Measurements from ENCODE around the gene NSUN2. TPM values are rescaled to one million over a fixed set of nuclear protein-coding genes. Genes with fewer than 3 reads are reported as not detected.
A peak's percentile ranks its signal among the peaks of the same experiment; 100 is the strongest.

The NSUN2 gene
- total and polyA plus RNA-seq, 2 of the 4 experiments (the other 2 are of a cell fraction) = 51.1 to 61.1 TPM

- no peak overlapping the region for H3K4me3 ChIP-seq (ENCODE audit: insufficient read depth, low read depth, low read length)
- 0 out of 2 replicates have a peak, but pooled peaks cover 5% of the 10 kb centered on the region for H3K9me1 ChIP-seq (ENCODE audit: insufficient read depth, low read length)
- intact Hi-C loops (cut with micrococcal nuclease) = no loop called here
- H3K56ac ChIP-seq (ENCODE audit: extremely low read depth, insufficient read depth, low read length) = no peak overlapping the region
- CTCF ChIA-PET = interaction anchor here (0.6 kb wide), 1 partner anchor 47 kb away, joined by 3 read pairs; no protein-coding TSS in a partner anchor
- ATAC-seq (ENCODE audit: low read depth) (no peak), DNase-seq (peak; percentile 49)
- in situ Hi-C loops (cut with MboI; ENCODE audit: low sequenced_read_pairs) = no loop called here
- no peak overlapping the region for H3K27ac ChIP-seq (ENCODE audit: insufficient read depth, low read length)
- no peak overlapping the region for H4K5ac ChIP-seq (ENCODE audit: low read depth, low read length)
- no peak overlapping the region for H3K4ac ChIP-seq (ENCODE audit: low read depth, low read length)
- no CpG with 5 or more reads among the region's 6 CpGs for WGBS, 2 experiments (ENCODE audit: extremely low coverage in 2 of 2, insufficient read length in 1 of 2)
- H4K8ac ChIP-seq (ENCODE audit: low read depth in 2 of 2, low read length in 2 of 2) = no peak overlapping the region
- no peak overlapping the region for H2BK120ac ChIP-seq (ENCODE audit: low read depth, low read length)
- H4K91ac ChIP-seq (ENCODE audit: insufficient read depth, low read depth, low read length) = no peak overlapping the region
- POLR2A ChIA-PET (ENCODE audit: unreplicated experiment) = no interaction called here
- no peak overlapping the region for H3K4me2 ChIP-seq (ENCODE audit: low read depth, low read length)
- H2BK15ac ChIP-seq (ENCODE audit: low read depth, low read length) = no peak overlapping the region
- no peak overlapping the region for H2BK20ac ChIP-seq (ENCODE audit: low read depth, low read length)
- H4K20me1 ChIP-seq (ENCODE audit: insufficient read depth, low read length) = peaks cover 6% of the 10 kb centered on the region; the same call in 1 of the 2 replicates
- no TSS peak for BruUV-seq (replicated peaks)
- H3K36me3 ChIP-seq (ENCODE audit: control insufficient read depth, insufficient read depth, low read length) = peaks cover 3% of the 10 kb centered on the region
- TF ChIP-seq CTCF (conservative IDR thresholded peaks at IDR 0.05; ENCODE audit: low read depth, low read length) = no peak
- no peak for TF ChIP-seq MAZ (IDR thresholded peaks at IDR 0.05; ENCODE audit: borderline replicate concordance, low read depth, low read length)
- no peak for TF ChIP-seq CEBPB (IDR thresholded peaks at IDR 0.05; ENCODE audit: low read depth, low read length)
- TF ChIP-seq ELK1 (IDR thresholded peaks at IDR 0.05; ENCODE audit: borderline replicate concordance, low read depth, low read length) = no peak
- TF ChIP-seq BHLHE40 (IDR thresholded peaks at IDR 0.05; ENCODE audit: low read depth, low read length) = 0 out of 2 replicates have a peak, but pooled peaks have one; percentile 7
- no peaks in the 10 kb centered on the region for H3K9me3 ChIP-seq (ENCODE audit: control insufficient read depth, insufficient read depth, low read length)
- dilution Hi-C loops (cut with HindIII; ENCODE audit: low sequenced_read_pairs, unreplicated experiment) = no loop called here
- H3K9ac ChIP-seq (ENCODE audit: low read depth, low read length) = no peak overlapping the region
- no peak overlapping the region for H3K23ac ChIP-seq (ENCODE audit: low read depth, low read length)
- no peak overlapping the region for H2BK5ac ChIP-seq (ENCODE audit: low read depth, low read length, poor library complexity, severe bottlenecking)
- H2AFZ ChIP-seq (replicated peaks; ENCODE audit: low read length, poor library complexity) = no peak overlapping the region
- H2AK9ac ChIP-seq (replicated peaks; ENCODE audit: low read depth, low read length, poor library complexity) = no peak overlapping the region
- H3K18ac ChIP-seq (ENCODE audit: low read depth, low read length) = no peak overlapping the region
- no peak overlapping the region for H3K14ac ChIP-seq (replicated peaks; ENCODE audit: low read depth, low read length)
- H2AK5ac ChIP-seq (ENCODE audit: low read depth, low read length) = no peak overlapping the region
- peaks cover 25 to 38% of the 10 kb centered on the region in 2 experiments for H3K79me1 ChIP-seq (ENCODE audit: low read depth in 1 of 2, low read length in 2 of 2)
- peaks cover 5% of the 10 kb centered on the region; the same call in 1 of the 2 replicates for H3K4me1 ChIP-seq (ENCODE audit: control insufficient read depth, insufficient read depth, low read length)
- H3K27me3 ChIP-seq (ENCODE audit: control insufficient read depth, insufficient read depth, low read length) = no peaks in the 10 kb centered on the region
These were observed 12.0 kb upstream of the NSUN2 start for GRCh38 chr5:6644794-6645241.
